ENCODE results near the gene ZSCAN10.

ZSCAN10 gene

DNA sequence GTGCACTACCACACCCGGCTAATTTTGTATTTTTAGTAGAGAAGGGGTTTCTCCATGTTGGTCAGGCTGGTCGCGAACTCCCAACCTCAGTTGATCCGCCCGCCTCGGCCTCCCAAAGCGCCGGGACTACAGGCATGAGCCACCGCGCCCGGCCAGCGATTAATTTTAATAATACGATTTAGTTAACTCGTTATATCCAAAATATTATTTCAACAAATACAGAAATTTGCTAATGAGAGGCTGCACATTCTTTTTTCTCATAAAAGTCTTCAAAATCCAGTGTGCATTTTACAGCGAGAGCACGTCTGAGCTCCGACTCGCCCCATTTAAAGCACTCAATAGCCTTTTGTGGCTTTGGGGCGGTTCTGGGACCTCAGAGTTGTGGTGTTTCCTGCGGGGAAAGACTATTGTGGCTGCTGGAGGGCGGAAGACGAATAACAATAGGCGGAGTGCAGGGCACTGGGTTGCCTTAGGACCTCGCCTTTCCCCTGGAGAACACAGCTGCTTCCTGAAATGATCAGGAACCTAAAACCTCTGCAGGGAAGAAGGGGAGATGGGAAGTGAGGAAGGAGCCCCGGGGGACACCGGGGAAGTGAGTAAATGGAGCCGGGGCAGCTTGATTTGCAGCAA lies 2.9 kb upstream of the ZSCAN10 start:
- FAIRE-seq: no peak

DNA sequence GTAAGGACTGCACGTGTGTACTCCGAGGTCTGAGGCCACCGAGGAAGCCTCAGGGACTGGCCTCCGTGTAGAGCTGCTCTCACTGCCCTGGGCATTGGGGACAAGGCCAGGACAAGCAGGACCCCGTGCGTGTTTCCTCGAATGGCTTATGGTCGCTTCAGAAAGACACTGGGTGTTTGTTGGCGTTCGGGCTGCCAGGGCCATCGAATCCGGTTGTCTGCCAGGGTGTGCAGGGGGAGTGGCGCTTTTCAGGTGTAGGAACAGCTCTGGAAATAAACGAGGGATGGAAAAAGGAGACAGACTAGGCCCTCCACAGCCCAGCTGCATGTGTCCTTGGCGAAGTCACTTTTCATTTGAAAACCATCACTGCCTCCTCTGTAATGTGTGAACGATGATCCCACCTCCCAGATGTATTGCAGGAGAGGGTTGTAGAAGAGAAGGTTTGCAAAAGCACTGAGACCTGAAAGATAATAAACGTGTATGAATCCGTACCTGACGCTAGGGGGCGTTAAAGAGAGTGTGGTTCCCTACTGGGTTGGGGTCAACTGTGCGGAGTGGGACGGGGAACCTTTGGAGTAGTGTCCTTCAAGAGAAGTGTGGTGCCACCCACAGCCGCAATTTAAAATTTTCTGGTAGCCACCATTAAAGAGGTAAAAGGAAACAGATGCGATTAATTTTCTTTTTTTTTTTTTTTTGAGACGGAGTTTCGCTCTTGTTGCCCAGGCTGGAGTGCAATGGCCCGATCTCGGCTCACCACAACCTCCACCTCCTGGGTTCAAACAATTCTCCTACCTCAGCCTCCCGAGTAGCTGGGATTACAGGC lies 2.1 kb upstream of the ZSCAN10 start:
- no peak for FAIRE-seq

DNA sequence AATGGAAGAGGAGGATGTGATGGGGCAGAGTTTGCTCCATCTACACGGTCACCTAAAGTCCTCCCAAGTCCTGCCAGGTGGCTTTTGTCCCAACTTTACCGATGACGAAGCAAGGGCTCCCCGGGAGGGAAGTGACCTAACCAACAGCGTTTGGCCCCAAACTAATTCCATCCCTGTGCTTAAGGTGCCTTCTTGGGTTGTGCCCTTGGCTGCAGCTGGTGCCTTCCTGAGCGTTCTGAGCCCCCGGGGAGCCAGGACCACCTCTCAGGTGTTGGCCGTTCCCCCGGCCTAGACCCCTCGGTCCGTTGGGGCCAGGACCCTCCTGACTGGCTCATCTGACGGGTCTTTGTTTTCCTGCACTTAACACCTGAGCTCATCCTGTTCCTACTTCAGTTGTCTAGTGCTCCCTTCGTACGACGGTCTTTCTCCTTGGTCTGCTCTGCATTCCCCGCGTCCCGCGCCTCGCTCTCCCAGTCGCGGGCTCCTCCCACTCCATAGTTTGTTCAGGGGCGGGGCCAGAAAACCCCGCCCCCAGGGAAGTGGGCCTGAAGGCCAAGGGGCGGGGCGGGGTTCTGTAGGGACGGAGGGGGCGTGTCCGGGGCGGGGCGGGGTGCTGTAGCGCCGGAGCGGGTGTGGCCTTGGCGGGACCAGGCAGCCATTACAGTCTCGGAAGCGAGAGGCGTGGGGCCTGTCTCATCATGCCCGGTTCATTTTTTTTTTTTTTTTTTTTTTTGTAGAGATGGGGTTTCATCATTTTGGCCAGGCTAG lies 822 bp upstream of the ZSCAN10 start:
- peak; percentile 54 for FAIRE-seq

DNA sequence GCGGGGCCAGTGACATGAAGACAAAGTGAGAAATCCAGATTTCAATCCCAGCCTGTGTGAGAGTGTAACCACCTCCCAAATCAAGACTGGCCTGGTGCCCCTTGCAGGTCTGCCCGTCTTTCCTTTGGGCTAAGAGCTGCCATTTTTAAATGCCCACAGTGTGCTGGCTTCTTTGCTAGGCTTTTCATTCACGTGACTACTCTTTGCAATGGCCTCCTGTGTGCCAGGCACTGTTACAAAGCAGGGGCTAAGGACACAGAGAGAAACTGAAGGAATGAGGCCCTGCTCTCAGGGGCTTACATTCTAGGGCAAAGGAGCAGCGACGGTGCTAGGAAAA lies 269 bp upstream of the ZSCAN10 start:
- no peak for FAIRE-seq

DNA sequence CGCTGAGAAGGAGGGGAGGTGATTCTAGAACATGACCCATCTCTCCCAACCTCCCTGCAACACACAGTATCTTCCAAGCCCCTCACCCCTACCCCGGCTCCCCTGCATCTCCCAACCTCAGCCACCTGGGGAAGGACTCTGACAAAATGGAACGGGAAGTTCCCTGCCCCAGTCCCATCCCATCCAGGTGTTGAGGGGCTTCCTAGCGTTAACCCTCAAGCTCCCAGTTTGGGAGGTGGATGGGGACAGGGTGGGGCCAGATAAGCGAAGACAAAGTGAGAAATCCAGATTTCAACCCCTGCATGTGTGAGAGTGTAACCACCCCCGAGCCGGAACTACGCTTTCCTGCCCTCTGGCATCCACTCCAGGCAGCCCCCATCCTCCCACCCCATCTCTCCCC lies 1.8 kb downstream of the ZSCAN10 start:
- FAIRE-seq: no peak

DNA sequence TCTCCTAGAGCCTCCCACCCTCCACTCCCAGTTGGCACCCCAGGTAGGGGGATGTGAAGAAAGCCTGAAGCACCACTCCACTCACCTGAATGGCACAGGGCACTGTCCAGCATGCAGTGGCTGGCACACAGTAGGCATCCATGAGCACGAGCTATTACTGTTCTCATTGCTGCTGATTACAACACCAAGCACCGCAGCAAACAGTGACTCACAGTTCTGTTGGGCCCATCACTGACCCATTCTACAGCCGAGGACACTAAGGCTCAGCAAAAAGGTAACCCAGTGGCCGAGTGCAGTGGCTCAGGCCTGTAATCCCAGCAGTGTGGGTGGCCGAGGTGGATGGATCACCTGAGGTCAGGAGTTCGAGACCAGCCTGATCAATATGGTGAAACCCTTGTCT lies 2.7 kb downstream of the ZSCAN10 start:
- no peak for FAIRE-seq

DNA sequence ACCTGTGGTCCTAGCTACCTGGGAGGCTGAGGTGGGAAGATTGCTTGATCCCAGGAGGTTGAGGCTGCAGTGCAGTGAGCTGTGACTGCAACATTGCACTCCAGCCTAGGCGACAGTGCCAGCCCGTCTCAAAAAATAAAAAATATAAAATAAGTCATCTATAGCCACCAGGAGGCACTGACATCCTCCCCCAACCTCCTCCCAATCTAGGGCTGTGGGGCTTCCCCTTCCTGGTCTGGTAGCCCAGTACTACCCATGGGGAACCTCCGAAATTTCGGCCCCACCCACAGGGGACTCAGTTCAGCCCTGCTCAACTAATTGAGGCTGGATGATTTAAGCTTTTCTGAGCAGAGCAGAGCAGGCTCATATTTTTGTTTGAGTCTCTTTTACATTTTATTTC lies 3.2 kb downstream of the ZSCAN10 start:
- no peak for FAIRE-seq

DNA sequence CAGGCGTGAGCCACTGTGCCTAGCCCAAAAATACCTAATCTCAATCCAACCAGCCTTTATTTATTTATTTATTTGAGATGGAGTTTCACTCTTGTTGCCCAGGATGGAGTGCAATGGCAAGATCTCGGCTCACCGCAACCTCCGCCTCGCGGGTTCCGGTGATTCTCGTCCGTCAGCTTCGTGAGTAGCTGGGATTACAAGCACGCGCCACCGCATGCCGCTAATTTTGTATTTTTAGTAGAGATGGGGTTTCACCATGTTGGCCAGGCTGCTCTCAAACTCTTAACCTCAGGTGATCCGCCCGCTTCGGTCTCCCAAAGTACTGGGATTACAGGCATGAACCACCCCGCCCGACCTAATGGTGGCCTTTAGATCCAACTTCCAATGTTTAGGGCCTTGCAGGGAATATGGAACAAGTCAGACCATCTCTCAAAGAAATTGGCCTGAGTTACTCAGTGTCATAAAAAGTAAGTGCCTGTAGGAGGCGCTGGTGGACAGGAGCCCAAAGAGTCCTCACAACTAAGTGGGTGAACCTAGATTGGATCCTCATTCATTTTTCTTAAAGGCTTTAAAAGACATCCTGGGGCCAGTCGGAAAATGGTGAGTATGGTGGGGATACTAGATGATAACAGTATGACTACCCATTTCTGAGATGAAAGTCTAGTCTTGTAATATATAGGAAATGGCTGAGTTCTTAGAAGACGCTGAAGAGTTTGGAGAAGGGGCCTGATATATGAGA lies 4.6 kb downstream of the ZSCAN10 start:
- peak; percentile 69 for FAIRE-seq

DNA sequence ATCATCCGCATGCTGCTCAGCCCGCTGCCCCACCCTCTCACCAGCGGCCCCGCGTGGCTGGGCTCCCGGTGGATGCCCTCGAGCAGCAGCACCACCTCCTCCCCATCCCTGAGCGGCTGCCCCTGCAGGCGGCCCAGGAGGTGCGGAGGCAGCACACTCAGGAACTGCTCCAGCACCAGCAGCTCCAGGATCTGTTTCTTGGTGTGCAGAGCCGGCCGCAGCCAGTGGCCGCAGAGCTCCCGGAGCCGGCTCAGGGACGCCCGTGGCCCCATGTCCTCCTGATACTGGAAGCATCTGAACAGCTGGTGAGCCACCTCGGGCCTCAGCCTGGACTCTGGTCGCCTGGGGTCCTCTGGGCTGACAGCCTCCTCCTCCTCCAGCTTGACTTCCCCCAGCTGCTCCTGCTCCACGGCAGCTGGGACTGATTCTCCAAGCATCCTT lies 6.6 kb downstream of the ZSCAN10 start:
- no peak for FAIRE-seq

DNA sequence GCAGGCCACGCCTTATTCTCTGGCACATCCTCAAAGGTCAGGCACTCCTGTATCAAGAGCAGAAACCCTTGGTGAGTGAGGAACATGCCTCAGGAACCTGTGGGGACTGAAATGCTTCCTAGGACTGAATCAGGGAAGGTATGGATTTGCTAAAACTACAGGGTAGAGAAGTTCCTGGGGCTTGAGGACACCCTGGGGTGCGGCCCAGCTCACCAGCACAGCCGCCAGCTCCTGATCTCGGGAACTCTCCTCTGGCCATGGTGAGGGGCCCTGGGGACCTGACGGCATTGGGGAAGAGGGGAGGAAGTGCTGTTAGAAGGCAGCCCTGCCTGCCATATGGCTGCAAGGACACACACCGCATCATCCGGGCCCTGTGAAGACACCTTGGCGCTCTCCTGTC lies 7.5 kb downstream of the ZSCAN10 start:
- FAIRE-seq: no peak

DNA sequence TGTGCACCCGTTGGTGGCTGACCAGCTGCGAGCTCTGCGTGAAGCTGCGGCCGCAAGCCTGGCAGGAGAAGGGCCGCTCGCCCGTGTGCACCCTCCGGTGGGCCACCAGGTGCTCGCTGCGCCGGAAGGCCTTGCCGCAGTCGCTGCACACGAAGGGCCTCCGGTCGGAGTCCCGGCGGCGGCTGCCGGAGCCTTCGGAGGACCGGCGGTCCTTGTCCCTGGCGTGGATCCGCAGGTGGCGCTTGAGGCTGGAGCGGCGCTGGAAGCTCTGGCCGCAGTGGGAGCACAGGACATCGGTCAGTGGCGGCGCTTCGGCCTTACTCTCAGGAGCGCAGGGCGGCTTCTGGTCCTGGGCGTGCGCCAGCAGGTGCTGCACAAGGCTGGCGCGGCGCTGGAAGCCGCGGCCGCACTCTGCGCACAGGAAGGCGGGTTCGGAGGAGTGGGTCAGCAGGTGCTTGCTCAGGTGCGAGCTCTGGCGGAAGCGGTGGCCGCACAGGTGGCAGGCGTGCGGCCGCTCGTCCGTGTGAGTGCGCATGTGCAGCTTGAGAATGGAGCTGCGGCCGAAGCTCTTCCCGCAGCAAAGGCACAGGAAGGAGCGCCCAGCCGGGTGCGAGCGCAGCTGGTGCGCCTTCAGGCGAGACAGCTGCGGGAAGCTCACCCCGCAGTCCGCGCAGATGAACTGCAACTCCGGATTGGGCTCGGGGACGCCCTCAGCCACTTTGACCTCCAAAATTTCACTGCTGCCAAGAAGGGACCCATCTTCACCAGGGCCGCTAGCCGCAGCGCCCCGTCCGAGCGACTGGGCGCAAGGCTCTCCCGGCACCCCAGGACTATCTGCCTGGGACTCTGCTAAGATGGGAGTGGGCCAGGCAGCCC lies 9.1 kb downstream of the ZSCAN10 start:
- FAIRE-seq: no peak

DNA sequence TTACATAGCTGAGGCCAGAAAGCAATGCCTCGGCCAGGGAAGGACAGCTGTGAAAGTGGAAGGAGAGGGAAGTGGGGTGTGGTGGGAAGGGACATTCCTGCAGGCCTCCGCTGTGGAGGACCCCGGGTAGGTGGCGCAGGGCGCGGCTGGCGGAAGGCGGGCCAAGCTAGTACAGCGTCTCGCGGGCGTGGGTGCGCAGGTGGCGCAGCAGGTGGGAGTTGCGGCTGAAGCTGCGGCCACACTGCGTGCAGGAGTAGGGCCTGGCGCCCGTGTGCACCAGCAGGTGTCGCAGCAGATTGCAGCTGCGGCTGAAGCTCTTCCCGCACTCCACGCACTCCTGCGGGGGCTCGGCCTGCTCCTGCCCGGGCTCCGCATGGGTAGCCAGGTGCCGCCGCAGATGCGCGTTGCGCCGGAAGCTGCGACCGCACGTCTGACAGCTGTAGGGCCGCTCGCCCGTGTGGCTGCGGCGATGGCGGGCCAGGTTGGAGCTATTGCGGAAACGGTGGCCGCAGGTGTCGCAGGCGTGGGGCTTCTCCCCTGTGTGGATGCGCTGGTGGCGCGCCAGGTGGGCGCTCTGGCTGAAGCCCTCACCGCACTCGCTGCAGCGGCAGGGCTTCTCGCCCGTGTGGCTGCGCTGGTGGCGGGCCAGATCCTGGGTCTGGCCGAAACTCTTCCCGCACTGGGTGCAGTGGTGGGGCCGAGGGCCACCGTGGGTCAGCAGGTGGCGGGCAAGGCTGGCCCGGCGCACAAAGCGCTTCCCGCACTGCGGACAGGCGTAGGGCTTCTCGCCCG lies 10.0 kb downstream of the ZSCAN10 start:
- no peak for FAIRE-seq

DNA sequence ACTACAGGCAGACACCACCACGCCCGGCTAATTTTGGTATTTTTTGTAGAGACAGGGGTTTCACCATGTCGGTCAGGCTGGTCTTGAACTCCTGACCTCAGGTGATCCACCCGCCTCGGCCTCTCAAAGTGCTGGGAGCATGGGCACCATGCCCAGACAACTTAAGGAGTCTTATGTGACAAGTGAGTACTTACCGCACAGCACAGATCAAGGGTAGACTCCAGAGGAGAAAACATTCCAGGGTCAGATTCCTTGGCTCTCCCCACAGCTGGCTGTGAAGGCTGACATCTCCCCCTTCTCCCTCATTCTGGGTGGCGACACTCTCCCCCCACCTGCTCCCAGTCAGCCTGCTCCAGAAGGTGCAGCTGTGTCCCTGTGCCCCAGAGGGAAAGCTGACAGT lies 10.6 kb downstream of the ZSCAN10 start:
- FAIRE-seq: no peak

DNA sequence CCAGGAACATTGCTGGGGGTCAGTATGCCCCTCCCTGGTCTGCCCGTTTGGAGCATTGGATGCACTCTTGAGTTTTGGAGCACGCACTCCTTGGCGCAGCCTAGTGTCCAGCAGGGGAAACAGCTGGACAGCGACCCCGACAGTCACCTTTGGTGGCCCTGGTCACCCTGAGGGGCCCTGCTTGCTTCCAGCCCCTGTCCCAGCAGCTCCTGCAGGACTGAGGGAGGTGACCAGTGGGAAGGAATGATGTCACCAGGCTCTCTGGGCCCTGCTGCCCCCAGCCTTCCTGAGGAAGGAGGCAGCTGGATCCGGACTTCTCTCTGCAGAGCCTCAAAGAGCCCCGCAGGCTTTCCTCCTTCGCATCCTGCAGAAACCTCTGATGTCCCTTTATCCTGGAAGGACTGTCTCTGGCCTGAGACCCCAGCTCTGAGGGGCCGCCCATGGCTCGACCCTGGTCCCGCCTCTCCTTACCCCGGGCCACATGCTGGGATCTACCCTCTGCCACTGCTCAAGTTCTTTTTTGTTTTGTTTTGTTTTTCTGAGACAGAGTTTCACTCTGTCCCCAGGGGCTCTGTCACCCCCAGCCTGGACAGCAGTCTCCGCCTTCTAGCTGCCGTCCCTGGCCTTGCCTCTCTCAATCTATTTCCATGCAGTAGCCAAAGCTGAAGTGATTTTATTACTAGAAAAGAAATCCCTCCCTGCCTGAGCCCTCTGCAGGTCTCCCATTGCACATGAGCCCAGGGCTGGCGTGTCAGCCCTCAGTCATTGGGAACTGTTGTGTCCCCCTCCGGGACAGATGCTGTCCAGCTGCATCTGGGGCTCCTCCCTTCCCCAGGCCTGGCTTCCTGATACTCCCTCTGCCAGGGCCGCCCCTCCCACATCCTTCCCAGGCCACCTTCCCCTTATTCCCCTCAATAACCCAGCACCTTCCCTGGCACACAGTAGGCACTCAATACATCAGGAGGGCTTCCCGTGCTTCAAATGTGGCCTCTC lies 11.6 kb downstream of the ZSCAN10 start:
- no peak for FAIRE-seq

DNA sequence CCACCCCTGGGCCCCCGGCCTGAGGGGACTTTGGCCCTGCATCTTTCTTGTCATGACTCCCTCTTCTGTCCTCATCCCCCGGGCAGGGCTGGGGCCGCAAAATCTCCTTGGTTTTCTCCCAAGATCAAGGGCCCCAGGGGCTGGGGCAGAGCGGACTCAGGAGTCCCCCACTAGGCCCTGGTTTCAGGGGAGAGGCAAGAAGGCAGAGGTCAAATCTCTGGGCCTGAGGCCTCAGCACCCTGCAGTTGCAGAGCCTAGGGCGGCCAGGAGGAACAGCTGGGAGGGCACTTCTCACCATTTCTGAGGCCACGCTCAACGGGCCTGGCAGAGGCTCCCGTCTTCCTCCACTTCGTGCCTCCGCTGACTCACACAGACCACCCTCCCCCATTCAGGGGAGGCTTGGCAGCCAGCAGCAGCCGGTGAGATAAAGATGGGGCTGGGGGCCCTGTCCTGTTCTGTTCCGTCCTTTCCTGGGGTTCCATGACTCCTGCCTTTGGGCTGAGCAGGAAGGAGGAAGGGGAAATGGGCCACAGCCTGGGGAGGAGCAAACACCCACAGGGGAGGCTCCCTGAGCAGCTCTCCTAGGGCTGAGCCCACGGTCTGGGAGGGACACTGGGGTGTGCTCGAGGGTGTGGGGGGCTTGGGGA lies 12.4 kb downstream of the ZSCAN10 start:
- FAIRE-seq: no peak

DNA sequence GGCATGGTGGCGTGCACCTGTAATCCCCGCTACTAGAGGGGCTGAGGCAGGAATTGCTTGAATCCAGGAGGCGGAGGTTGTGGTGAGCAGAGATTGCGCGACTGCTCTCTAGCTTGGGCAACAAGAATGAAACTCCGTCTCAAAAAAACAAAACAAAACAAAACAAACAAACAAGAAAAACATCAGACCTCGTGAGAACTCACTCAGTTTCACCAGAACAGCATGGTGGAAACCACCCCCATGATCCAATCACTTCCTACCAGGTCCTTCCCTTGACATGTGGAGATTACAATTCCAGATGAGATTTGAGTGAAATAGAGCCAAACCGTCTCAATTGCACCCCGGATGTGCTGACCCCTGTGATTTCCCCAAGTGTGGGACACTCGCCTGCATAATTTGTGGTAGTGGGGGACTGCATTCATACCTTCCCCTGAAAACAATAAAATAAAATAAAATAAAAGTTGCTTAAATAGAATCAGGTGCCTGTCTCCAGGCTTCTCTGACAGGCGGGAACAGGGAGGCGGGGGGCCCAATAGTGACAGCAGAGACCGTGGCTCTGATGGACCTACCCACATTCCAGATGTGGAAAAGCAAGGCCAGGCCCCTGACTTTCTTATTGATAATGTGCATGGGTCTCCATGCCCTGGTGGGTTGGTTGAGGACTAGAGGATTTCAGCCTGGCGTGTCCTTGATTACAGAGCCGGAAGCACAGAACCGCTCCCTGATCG lies 13.1 kb downstream of the ZSCAN10 start:
- FAIRE-seq: no peak

DNA sequence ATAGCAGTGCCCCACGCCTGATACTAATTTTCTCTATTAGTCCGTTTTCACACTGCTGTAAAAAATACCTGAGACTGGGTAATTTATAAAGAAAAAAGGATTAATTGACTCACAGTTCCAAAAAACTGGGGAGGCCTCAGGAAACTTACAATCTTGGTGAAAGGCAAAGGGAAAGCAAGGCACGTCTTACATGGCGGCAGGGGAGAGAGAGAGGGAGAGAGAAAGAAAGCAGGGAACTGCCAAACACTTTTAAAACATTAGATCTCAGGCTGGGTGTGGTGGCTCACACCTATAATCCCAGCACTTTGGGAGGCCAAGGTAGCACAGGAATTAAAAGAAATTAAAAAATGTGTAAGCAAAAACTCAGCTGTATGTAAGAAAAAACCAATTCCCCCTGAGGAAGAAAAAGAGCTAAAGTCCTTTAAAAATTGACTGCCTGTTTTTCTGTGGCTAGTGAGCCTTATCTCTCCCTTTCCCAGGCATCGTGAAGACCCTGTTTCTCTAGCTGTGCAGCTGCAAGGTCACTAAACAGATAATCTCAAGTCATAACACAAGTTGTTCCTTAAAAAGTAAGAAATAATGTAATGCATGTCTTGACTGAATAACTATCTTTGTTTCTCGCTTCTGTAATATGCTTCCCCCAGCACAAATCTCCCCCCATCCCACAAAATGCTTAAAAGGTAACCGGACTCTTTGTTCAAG lies 14.0 kb downstream of the ZSCAN10 start:
- no peak for FAIRE-seq

DNA sequence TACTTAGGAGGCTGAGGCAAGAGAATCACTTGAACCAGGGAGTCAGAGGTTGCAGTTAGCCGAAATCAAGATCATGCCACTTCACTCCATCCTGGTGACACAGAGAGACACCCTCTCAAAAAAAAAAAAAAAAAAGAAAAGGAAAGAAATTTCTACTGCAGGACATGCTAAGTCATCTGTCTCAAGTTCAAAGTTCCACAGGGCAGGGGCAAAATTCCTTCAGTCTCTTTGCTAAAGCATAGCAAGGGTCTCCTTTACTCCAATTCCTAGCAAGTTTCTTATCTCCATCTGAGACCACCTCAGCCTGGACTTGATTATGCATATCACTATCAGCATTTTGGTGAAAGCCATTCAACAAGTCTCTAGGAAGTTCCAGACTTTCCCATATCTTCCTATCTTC lies 14.6 kb downstream of the ZSCAN10 start:
- FAIRE-seq: no peak
